Left renal pelvis (tissue), 4 donors: ENCODE measurements around the gene CKAP2L. TPM values are rescaled to one million over a fixed set of nuclear protein-coding genes. Genes with fewer than 3 reads are reported as not detected.
"Not testable (repeated sequence)": the region's sequence is repeated elsewhere in the genome, so short reads cannot be mapped to it uniquely, and the experiment has no call there.

ENCODE experiments used
- DNase-seq, 4 donors: peaks; one replicate each; pipeline ENCODE4 v3.0.0-alpha.2; 2013; ENCODE audit warnings: low read depth in 4 of 4, low spot score in 3 of 4
- polyA plus RNA-seq, 4 donors: library from polyadenylated mRNA; unstranded; fragments of 120-200 nt; gene quantifications; one replicate each; pipeline ENCODE4 v1.2.1, GENCODE V29; 2013; ENCODE audit not compliant: insufficient read length in 4 of 4

The CKAP2L gene
- polyA plus RNA-seq, 4 donors = 13.4 to 18.8 (median 16.2) TPM

DNA sequence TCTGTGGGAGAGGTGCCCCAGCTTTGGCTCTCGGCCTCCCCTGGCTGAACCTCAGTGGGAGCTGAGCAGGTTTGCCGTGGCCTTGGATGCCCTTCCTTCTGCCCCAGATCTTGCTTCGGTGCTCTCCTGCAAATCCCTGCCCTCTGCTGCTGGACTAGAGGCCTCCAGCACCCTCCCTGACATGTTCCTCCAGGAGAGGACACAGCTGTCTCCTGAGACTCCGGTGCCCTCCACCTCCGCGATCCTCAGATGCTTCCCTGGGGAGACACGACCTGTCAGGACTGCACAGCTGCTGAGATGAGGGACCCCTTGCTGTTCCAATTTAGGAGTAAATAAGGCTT is 50.9 kb downstream of the CKAP2L start:
- DNase-seq = no peak

DNA sequence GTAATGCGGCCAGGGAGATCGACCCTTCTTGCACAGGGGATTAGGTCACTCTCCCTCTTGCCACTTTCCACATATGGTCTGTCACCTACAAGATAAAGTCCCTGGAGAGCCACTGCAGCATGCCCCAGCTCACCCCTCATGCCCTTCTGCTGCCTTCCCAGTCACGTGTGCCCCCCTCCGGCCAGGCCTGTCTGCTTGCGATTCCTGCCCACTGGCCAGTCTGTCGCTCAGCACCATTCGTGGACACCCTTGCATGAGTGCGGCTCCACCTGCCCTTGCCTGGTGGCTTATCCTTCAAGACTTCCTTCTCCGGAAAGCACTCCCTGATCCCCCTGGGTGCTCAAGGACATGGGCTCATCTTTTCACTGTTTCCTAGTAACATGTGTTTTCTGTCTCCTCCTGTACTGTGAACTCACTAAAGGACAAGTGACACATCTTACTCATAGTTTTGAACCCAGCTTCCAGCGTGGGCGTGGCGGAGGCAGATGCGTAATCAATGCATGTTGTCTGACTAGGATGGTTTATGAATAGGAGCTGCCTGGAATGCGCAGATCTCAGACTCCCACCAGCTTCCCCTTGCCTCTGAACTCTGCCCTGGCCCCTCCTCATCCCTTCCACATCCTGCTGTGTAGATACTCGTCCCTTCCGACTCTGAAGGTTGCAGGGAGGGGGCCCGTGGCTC is 51.4 kb downstream of the CKAP2L start:
- no peak for DNase-seq

DNA sequence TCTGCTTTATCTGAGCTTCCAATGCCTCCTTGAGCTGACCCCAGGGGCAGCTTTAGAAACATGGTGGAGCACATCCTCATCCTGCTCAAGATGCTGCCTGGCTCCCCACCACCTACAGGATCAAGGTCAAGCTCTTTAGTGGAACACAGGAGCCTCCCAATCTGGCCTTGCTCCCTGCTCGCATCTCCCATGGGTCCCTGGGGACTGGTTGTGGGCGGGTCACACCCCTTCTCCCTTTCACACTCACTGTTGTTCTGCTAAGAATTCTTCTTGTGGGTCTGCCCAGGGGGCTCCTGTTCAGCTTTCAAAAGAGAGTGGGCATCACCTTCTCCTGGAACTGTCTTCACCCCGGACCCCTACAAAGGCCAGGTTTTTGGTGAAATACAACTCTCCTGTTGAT is 51.9 kb downstream of the CKAP2L start:
- no peak for DNase-seq

DNA sequence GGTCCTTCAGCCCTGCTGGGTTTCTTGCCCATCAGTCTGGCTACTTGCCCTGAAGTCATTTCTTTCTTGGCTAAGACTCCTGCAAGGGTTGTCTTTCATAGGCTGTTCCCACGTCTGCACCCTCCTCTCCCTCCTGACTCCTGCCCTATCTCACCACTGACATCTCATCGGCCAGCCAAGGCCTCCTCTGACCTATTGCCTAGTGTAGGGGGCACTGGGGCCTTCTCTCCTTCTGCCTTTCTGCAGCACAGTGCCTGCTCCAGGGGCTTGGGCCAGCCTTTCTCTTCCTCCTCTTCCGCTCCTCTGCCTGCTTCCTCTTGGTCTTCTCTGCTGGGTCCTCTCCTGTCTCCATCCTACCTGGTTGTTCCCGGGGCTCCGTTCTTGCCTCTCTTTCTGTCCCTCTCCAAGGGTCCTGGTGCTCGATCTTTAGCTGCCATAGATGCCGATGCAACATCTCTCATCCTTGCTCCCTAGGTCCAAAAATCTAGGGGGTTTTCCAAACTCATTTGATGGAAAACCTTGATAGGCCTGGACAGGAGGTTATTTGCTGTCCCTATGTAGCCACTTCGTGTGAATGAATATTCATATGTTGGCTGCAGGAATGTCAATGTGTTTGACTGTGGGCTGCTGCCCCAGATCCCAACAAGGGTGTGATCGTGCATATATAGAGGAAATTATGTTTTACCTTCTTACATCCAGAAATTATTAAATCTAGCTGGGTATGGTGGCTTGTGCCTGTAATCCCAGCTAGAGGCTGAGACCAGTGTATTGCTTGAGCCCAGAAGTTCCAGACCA is 53.3 kb downstream of the CKAP2L start:
- DNase-seq = no peak

DNA sequence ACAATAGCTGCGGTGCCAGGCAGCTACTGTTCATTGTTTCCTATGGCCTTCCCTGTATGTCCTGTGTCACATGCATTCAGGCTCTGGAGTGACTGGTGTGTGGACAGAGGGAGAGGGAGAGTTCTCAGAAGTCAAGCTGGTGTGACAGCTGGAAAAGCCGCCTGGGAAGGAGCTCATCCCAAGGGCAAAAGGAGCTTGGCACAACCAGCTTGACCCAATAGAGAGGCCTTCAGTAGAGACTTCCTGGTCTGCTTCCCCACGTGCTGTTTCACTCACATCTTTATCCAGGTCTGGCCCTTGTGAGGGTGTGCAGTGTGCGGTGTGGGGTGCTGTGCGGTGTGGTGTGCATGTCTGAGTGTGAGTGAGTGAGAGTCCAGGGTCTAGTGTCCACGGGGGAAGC is 54.7 kb downstream of the CKAP2L start:
- DNase-seq = no peak

DNA sequence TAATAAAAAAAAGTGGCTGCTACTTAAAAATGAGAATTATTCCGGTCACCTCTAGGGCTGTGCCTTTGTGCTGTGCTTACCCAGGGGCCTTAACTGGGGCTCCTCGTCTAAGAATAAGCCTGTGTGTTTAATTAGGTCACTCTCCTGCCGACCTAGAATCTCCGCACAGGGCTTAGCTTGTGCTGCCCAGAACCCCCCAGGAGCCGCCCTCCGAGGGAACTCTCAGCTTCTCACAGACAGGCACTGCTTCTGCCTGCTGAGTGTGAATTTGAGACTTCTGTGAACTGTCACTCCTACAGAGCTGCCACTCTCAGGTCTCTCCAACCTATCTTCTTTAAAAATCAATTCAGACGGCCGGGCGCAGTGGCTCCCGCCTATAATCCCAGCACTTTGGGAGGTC is 55.4 kb downstream of the CKAP2L start:
- no peak for DNase-seq

DNA sequence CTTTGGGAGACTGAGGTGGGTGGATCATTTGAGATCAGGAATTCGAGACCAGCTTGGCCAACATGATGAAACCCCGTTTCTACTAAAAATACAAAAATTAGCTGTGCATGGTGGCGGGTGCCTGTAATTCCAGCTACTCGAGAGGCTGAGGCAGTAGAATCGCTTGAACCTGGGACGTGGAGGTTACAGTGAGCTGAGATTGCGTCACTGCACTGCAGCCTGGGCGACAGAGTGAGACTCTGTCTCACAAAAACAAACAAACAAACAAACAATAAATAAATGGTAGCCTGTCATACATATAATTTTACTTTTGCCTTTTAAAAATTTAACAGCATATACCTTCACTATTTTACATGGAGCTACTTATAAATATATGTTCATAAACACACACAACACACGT is 57.5 kb downstream of the CKAP2L start:
- DNase-seq = not testable (repeated sequence)

DNA sequence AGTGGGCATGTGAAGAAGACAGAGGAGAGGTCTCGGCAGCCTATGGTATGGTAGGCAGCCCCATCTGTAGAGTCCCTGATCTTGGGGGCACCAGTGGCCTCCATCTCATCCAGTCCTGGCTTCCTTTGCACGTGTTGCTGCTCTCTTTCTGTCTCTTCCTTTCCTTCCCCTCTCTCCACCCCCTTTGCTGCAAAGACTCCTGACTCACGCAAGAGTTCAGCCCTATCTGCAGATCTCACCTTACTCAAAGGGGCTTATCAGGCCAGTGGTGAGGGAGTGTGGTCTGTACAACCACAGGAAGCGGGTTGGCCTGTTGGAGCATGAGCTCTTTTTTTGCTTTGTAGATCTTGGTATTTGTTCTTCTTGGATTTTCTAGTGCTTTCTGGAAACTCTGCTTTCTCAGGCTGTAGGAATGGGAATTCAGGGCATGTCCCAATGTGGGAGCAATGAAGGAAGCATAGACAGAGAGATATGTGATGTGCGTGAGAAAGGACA is 58.2 kb downstream of the CKAP2L start:
- DNase-seq = no peak

DNA sequence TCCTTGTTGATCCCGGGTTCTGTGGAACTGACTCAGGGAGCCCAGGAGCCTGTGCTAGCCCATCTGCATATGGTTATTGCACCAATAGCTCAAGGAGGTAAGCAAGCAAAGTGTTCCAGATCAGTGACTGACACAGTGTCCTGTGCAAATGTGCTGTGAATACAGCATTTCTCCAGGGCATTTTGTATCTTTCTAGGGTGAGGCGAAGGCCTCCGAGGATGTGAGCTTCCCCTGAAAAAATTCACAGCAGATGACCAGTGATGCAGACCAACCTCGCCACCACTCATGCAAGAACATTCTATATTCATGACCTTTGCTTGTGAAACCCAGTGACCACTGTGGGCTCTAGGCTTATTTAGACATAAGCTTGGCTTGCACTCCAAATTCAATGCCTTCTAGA is 58.8 kb downstream of the CKAP2L start:
- no peak for DNase-seq

DNA sequence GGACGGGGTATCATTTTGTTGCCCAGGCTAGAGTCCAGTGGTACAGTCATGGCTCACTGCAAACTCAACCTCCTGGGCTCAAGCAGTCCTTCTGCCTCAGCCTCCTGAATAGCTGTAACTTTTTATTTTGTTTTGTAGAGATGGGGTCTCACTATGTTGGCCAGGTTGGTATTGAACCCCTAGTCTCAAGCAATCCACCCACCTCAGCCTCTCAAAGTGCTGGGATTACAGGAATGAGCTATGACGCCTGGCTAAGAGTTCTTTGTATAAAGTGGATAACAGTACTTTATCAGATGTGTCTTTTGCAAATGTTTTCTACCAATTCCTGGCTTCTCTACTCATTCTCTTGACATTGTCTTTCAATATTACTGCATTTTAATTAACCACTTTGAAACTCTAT is 60.7 kb downstream of the CKAP2L start:
- no peak for DNase-seq

DNA sequence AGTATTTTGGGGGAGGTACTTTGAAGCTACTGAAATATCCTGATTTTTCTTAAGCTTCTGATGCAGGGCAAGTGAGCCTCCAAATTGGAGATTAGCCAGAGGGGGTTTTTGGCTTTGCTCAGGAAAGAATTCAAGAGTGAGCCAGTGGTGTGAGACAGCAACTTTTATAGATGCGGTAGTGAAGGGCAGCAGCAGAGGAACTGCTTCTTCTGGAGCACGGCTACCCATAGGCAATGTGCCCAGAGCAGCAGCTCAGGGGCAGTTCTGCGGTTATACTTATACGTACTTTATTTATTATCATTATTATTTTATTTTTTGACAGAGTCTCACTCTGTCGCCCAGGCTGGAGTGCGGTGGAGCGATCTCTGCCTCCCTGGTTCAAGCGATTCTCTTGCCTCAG is 63.4 kb downstream of the CKAP2L start:
- DNase-seq = no peak

DNA sequence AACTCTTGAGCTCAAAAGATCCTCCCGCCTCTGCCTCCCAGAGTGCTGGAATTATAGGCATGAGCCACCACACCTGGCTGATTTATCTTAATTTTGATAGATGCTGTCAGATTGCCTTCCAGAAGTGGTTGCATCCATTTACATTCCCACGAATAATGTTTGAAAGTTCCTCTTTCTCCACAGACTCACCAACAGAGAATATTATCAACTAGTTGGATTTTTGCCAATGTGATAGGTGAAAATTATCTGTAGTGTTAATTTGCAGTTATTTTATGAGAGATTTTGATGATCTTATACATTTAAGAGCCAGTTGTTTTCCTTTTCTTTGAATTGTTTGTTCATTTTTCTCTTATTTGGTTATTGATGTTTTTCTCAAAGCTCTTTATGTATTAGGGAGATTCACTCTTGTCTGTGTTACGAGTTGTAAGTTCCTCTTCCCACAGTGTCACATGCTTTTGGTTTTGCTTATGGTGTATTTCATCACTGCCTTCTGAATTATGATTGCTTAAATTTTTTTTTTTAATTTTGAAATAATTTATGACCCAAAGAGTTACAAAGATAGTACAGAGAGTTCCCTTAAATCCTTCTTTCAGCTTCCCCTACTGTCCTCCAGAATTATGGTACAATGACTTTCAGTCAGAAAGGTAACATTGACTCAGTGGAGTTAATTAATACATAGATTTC is 64.3 kb downstream of the CKAP2L start:
- no peak for DNase-seq

DNA sequence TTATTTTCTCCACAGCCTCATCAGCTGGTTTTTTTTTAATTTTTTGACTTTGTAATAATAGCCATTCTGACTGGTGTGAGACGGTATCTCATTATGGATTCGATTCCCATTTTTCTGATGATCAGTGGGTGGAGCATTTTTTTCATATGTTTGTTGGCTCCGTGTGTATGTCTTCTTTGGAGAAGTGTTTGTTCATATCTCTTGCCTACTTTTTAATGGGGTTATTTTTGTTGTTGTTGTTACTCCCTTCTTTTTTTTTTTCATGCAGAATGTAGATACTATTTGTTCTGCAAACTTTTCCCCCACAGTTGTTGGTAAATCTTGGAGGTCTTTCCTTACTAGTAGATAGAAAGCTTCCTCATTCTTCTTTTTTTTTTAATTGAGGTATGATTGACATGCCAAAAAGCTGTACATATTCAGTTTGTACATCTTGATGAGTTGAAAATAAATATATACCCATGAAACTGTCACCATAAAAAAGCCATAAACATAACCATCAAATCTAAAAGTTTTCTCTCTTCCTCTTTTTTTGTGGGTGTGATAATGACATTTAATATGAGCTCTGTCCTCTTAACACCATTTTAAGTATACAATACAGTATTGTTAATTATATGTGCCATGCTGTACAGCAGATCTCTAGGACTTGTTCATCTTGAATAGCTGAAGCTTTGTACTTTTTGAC is 65.4 kb downstream of the CKAP2L start:
- DNase-seq = no peak

DNA sequence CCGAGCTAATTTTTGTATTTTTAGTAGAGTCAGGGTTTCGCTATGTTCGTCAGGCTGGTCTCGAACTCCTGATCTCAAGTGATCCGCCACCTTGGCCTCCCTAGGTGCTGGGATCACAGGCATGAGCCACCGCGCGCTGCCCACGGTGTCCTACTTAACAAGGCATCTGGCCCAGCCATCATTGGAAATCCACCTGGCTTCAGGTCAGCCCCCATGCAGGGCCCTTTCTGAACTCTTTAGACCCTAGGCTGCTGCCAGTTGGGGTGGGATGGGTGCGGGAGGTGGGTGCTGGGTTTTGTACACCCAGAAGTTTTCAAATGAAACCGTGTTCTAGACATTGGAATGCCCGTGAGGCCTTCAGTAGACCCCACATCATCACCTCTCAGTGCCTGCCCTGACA is 70.2 kb downstream of the CKAP2L start:
- DNase-seq = no peak

DNA sequence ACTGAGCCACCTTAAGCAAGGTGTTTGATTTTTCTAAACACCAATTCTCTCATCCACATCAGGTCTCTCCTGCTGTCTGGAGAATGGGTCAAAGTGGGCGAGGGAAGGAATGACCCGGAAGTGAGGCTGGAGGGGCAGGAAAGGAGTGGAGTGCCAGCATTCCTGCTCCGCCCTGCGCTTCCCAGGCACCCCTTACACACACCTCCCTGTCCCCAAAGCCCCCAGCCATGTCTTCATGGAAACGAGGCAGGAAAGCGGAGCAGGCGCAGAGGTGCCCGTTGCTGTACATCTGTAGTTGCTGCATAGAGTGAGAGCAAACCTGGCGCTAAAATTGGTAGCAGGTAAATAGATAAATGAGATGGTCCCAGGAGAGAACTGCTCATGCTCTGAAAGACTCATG is 70.8 kb downstream of the CKAP2L start:
- no peak for DNase-seq

DNA sequence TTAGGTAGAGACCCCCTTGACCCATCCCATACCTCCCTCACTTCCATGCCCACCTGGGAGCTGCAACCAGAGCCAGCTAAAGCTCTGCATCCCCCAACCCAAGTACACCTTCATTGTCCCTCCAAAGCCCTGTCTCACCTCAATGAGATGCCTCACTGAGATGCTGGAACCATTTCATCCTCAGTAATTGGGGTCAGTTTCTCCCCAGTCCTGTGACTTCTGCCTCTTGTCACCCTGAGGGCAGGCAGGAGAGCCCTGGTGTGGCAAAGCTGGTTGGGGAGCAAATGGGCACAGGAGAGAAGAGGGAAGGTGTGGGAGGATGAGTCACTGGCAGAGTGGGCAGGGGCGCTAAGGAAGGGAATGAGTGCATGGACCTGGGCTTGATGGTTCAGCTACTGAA is 71.5 kb downstream of the CKAP2L start:
- DNase-seq = no peak

DNA sequence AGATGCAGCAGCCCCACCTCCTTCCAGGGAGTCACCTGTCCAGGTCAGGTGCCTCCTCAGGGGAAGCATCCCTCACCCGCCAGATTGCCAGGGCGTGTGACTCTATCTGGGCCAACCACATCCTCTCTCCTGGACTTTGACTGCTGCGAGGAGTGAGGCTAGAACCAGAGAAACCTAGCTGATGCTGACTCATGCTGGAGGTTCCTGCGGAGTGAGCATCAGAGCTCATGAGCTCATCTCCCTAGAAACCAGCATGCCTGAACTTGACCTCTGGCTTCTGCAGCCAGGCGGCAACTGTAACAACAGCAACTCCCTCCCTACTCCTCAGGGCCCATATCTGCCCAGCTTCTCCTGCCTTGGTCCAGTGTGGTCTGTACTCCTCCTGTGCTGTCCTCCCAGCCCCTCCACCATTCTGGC is 71.9 kb downstream of the CKAP2L start:
- DNase-seq = no peak

DNA sequence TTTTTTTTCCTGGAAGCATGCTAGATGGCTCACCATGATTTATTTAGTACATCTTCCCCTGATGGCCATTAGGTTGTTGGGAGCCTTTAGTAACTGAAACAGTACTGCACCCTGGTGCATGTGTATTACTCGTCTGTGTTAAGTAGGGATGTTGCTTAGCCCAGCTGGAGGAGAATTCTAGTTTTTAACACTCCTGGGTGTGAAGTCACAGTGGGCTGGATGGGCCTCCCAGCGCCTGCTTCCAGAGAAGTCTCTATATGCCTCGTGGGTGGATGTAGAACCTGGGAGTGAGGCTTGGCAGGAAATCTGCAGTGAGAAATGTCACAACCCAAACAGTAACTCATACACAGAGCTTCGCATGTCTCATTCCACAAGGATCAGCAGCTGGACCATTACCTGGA is 72.5 kb downstream of the CKAP2L start:
- DNase-seq = no peak

DNA sequence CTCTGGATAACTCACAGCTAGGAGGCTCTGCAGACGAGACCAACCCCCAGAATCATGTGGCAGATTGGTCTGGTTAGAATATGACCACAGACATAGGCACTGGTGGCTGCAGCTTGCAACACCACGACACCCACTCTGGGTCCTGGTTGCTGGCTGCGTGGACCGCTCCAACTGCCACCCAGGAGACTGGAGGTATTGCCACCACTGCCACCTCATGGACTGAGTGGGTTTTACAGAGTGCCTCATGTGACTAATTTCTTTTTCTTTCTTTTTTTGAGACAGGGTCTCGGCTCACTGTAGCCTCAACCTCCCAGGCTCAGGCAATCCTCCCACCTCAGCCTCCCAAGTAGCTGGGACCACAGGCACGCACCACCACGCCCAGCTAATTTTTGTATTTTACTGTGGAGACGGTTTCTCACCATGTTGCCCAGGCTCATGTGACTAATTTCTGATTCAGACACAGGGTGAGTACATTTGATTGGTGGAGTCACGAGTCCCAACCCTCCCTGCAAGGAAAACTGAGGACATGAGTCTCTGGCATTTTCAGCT is 73.5 kb downstream of the CKAP2L start:
- no peak for DNase-seq

DNA sequence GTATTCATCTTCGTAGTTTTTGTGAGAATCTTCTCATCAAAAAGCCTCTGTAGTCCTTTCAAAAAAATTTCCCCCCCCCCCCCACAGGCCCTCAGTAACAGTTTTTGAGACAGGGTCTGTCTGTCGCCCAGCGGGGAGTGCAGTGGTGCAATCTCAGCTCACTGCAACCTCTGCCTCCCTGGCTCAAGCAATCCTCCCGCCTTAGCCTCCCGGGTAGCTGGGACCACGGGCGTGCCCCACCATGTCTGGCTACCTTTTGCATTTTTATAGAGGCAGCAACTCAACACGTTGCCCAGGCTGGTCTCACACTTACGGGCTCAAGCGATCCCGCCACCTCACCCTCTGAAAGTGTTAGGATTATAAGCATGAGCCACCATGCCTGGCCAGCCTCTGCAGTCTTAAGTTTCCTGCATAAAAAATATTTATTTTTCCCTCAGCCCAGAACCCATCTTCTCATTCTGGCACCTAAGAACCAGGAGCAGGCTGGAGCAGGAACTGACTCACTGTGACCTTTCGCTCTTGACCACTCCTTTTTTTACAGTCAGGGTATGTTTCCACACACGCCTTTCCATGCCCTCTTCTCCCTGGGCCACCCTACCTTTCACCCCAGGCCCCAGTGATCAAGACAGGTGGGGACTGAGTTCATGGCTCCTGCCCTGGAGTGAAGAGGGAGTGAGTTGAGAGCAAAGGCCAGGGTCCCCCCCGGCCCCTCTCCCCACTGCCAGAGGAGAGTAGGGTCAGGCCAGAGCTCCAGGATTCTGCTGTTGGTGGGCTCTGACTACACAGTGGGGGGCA is 76.1 kb downstream of the CKAP2L start:
- DNase-seq = no peak
